HepG2 (cell line): ENCODE results near the gene TOB2. TPM values are rescaled to one million over a fixed set of nuclear protein-coding genes. Genes with fewer than 3 reads are reported as not detected.

Experiments
- FOXA3 ChIP-seq: IDR thresholded peaks from 2 replicates; pipeline ENCODE4 v1.6.1; 2016; ENCODE audit warnings: missing genetic modification reagents, missing compliant biosample characterization
- MXI1 ChIP-seq: IDR thresholded peaks from 3 replicates; pipeline ENCODE4 v1.6.1; 2012; ENCODE audit warnings: low read depth, low read length, inconsistent platforms, borderline replicate concordance
- NFYC ChIP-seq: IDR thresholded peaks from 2 replicates; pipeline ENCODE4 v1.6.1; 2016; ENCODE audit warnings: missing genetic modification reagents, missing compliant biosample characterization
- ONECUT2 ChIP-seq: sonication (generic); formaldehyde crosslinking; IDR thresholded peaks from 2 replicates; pipeline ENCODE4 v1.4.0; 2020; ENCODE audit warnings: missing genetic modification reagents
- RXRB ChIP-seq: IDR thresholded peaks from 2 replicates; pipeline ENCODE4 v1.6.1; 2016; ENCODE audit warnings: borderline replicate concordance, missing genetic modification reagents, missing compliant biosample characterization
- TGIF2 ChIP-seq: IDR thresholded peaks from 2 replicates; pipeline ENCODE4 v1.6.1; 2016; ENCODE audit warnings: control low read depth, missing compliant biosample characterization
- ZBTB38 ChIP-seq: sonication (generic); formaldehyde crosslinking; IDR thresholded peaks from 2 replicates; pipeline ENCODE4 v1.5.1; 2020; ENCODE audit warnings: mild to moderate bottlenecking, missing genetic modification reagents
- ZNF331 ChIP-seq: sonication (generic); formaldehyde crosslinking; IDR thresholded peaks from 2 replicates; pipeline ENCODE4 v1.4.0; 2020; ENCODE audit warnings: missing genetic modification reagents
- ZNF468 ChIP-seq: sonication (generic); formaldehyde crosslinking; IDR thresholded peaks from 2 replicates; pipeline ENCODE4 v1.8.0; 2022; ENCODE audit warnings: mild to moderate bottlenecking, moderate library complexity, missing genetic modification reagents
- polyA plus RNA-seq, 8 experiments: library from polyadenylated mRNA; depleted of rRNA in 3 of 8; stranded (reverse) in 7 of 8; unstranded in 1 of 8; fragments of >200 nt; fragmentation: Illumina TruSeq in 4 of 8; extraction: Trizol in 4 of 8; gene quantifications; 2 replicates each; pipeline versions ENCODE4 v1.2.1 to v1.2.3, GENCODE V29; 2011 to 2016; ENCODE audit warnings: low read depth in 4 of 8, missing spikeins in 1 of 8, mixed read lengths in 1 of 8; ENCODE audit not compliant: insufficient read depth in 1 of 8
- total RNA-seq, 5 experiments: library from RNA; depleted of rRNA; stranded (reverse); fragments of >200 nt; fragmentation: Illumina TruSeq; extraction: Trizol; gene quantifications; 2 replicates each; pipeline ENCODE4 v1.2.3, GENCODE V29; 2016; ENCODE audit warnings: low read depth in 1 of 5
- TF ChIP-seq, protein P1 (sequence below): sonication (generic); formaldehyde crosslinking; IDR thresholded peaks from 2 replicates; pipeline ENCODE4 v1.4.0; 2020; ENCODE audit warnings: mild to moderate bottlenecking, missing genetic modification reagents
- TF ChIP-seq, protein P2 (sequence below): sonication (generic); formaldehyde crosslinking; IDR thresholded peaks from 2 replicates; pipeline ENCODE4 v1.9.0; 2022; ENCODE audit warnings: missing genetic modification reagents, mild to moderate bottlenecking, borderline replicate concordance
- TF ChIP-seq, protein P3 (sequence below): IDR thresholded peaks from 2 replicates; pipeline ENCODE4 v1.6.1; 2016; ENCODE audit warnings: low read depth, borderline replicate concordance
- TF ChIP-seq, protein P4 (sequence below): sonication (generic); formaldehyde crosslinking; IDR thresholded peaks from 2 replicates; pipeline ENCODE4 v1.4.0; 2020; ENCODE audit warnings: missing genetic modification reagents
- TF ChIP-seq, protein P5 (sequence below): IDR thresholded peaks from 2 replicates; pipeline ENCODE4 v1.6.1; 2016
- TF ChIP-seq, protein P6 (sequence below): sonication (generic); formaldehyde crosslinking; IDR thresholded peaks from 2 replicates; pipeline ENCODE4 v1.4.0; 2020; ENCODE audit warnings: missing genetic modification reagents
- TF ChIP-seq, protein P7 (sequence below): sonication (generic); formaldehyde crosslinking; IDR thresholded peaks from 2 replicates; pipeline ENCODE4 v1.5.0; 2020; ENCODE audit warnings: mild to moderate bottlenecking, missing genetic modification reagents, moderate library complexity

Gene TOB2
- total and polyA plus RNA-seq, 2 of the 13 experiments (the other 11 are each of a cell fraction or from before 2014, with no cell fraction given) = 12.2 to 13.7 TPM

DNA sequence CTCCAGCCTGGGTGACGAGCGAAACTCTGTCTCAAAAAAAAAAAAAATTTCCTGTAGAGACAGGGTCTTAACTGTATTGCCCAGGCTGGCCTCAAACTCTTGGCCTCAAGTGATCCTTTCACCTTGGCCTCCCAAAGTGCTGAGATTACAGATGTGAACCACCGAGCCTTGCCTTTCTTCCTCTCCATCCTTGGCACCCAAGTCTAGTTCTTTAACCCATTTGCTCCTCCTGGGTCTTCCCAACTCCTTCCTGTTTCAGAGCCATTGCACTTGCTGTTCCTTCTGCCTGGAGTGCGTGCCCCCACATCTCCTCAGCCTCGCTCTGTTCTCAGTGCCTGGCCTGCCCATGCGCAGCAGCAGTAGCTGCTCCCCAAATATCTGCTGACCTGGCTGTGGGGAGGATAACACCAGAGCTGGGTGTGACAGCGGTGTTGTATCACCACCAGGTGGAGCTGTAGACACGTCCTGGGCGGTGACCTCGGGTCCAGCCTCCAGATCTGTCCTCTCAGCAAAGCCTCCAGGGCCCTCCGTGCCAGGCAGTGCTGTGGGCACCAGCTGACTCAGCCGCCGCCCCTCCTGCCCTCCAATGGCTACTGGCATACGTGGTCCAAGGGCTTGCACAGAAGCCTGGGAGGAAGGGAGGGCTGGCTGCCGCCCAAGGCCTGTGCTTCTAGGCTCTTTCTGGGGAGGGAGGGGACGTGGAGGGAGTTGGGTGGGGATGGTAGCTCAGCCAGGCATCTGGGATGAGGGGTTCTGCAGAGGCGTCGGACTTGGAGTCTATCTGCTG, 42.9 kb downstream of the TOB2 start (continued):
- TF ChIP-seq ZNF331 (peak; percentile 62; the same call in 1 of the 2 replicates), ZBTB38 (CRISPR knock-in tag) (peak; percentile 76; the same call in 1 of the 2 replicates), FOXA3 (peak; percentile 61), ONECUT2 (CRISPR knock-in tag) (no peak), RXRB (CRISPR knock-in tag) (peak; percentile 62; the same call in 1 of the 2 replicates), NFYC (CRISPR knock-in tag) (peak; percentile 42; the same call in 1 of the 2 replicates), MXI1 (0 out of 3 replicates have a peak, but pooled peaks have one; percentile 28), ZNF468 (0 out of 2 replicates have a peak, but pooled peaks have one; percentile 56), TGIF2 (CRISPR knock-in tag) (0 out of 2 replicates have a peak, but pooled peaks have one; percentile 26)
- TF ChIP-seq, protein P1, sequence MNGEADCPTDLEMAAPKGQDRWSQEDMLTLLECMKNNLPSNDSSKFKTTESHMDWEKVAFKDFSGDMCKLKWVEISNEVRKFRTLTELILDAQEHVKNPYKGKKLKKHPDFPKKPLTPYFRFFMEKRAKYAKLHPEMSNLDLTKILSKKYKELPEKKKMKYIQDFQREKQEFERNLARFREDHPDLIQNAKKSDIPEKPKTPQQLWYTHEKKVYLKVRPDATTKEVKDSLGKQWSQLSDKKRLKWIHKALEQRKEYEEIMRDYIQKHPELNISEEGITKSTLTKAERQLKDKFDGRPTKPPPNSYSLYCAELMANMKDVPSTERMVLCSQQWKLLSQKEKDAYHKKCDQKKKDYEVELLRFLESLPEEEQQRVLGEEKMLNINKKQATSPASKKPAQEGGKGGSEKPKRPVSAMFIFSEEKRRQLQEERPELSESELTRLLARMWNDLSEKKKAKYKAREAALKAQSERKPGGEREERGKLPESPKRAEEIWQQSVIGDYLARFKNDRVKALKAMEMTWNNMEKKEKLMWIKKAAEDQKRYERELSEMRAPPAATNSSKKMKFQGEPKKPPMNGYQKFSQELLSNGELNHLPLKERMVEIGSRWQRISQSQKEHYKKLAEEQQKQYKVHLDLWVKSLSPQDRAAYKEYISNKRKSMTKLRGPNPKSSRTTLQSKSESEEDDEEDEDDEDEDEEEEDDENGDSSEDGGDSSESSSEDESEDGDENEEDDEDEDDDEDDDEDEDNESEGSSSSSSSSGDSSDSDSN (CRISPR knock-in tag) = no peak
- TF ChIP-seq, protein P2, sequence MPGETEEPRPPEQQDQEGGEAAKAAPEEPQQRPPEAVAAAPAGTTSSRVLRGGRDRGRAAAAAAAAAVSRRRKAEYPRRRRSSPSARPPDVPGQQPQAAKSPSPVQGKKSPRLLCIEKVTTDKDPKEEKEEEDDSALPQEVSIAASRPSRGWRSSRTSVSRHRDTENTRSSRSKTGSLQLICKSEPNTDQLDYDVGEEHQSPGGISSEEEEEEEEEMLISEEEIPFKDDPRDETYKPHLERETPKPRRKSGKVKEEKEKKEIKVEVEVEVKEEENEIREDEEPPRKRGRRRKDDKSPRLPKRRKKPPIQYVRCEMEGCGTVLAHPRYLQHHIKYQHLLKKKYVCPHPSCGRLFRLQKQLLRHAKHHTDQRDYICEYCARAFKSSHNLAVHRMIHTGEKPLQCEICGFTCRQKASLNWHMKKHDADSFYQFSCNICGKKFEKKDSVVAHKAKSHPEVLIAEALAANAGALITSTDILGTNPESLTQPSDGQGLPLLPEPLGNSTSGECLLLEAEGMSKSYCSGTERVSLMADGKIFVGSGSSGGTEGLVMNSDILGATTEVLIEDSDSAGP (CRISPR knock-in tag) = peak; percentile 58; the same call in 1 of the 2 replicates
- TF ChIP-seq, protein P3, sequence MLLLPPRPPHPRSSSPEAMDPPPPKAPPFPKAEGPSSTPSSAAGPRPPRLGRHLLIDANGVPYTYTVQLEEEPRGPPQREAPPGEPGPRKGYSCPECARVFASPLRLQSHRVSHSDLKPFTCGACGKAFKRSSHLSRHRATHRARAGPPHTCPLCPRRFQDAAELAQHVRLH (CRISPR knock-in tag) = peak; percentile 56; the same call in 1 of the 2 replicates
- TF ChIP-seq, protein P4, sequence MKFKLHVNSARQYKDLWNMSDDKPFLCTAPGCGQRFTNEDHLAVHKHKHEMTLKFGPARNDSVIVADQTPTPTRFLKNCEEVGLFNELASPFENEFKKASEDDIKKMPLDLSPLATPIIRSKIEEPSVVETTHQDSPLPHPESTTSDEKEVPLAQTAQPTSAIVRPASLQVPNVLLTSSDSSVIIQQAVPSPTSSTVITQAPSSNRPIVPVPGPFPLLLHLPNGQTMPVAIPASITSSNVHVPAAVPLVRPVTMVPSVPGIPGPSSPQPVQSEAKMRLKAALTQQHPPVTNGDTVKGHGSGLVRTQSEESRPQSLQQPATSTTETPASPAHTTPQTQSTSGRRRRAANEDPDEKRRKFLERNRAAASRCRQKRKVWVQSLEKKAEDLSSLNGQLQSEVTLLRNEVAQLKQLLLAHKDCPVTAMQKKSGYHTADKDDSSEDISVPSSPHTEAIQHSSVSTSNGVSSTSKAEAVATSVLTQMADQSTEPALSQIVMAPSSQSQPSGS (CRISPR knock-in tag) = peak; percentile 60; the same call in 1 of the 2 replicates
- TF ChIP-seq, protein P5, sequence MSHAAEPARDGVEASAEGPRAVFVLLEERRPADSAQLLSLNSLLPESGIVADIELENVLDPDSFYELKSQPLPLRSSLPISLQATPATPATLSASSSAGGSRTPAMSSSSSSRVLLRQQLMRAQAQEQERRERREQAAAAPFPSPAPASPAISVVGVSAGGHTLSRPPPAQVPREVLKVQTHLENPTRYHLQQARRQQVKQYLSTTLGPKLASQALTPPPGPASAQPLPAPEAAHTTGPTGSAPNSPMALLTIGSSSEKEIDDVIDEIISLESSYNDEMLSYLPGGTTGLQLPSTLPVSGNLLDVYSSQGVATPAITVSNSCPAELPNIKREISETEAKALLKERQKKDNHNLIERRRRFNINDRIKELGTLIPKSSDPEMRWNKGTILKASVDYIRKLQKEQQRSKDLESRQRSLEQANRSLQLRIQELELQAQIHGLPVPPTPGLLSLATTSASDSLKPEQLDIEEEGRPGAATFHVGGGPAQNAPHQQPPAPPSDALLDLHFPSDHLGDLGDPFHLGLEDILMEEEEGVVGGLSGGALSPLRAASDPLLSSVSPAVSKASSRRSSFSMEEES (CRISPR knock-in tag) = peak; percentile 52; the same call in 1 of the 2 replicates
- TF ChIP-seq, protein P6, sequence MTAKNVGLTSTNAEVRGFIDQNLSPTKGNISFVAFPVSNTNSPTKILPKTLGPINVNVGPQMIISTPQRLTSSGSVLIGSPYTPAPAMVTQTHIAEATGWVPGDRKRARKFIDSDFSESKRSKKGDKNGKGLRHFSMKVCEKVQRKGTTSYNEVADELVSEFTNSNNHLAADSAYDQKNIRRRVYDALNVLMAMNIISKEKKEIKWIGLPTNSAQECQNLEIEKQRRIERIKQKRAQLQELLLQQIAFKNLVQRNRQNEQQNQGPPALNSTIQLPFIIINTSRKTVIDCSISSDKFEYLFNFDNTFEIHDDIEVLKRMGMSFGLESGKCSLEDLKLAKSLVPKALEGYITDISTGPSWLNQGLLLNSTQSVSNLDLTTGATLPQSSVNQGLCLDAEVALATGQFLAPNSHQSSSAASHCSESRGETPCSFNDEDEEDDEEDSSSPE (CRISPR knock-in tag) = no peak
- TF ChIP-seq, protein P7, sequence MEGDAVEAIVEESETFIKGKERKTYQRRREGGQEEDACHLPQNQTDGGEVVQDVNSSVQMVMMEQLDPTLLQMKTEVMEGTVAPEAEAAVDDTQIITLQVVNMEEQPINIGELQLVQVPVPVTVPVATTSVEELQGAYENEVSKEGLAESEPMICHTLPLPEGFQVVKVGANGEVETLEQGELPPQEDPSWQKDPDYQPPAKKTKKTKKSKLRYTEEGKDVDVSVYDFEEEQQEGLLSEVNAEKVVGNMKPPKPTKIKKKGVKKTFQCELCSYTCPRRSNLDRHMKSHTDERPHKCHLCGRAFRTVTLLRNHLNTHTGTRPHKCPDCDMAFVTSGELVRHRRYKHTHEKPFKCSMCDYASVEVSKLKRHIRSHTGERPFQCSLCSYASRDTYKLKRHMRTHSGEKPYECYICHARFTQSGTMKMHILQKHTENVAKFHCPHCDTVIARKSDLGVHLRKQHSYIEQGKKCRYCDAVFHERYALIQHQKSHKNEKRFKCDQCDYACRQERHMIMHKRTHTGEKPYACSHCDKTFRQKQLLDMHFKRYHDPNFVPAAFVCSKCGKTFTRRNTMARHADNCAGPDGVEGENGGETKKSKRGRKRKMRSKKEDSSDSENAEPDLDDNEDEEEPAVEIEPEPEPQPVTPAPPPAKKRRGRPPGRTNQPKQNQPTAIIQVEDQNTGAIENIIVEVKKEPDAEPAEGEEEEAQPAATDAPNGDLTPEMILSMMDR (CRISPR knock-in tag) = peak; percentile 100
